A673 (cell line): ENCODE measurements around the gene SUPT20HL2.

Experiments used
- CTCF ChIP-seq: fragments of 300-800, 200-600 bp; sonication (generic); conservative IDR thresholded peaks from 2 replicates; pipeline ENCODE4 v1.5.1; 2017; ENCODE audit warnings: low read depth, mild to moderate bottlenecking, antibody characterized with exemption, low read length, moderate library complexity, mixed read lengths
- EZH2 ChIP-seq: fragments of 200-600 bp; sonication (generic); IDR thresholded peaks from 2 replicates; pipeline ENCODE4 v1.6.1; 2017; ENCODE audit warnings: borderline replicate concordance, low read depth, mild to moderate bottlenecking, mixed read lengths, antibody characterized with exemption, low read length; ENCODE audit not compliant: poor library complexity, severe bottlenecking

- TF ChIP-seq CTCF: no peak
- TF ChIP-seq EZH2: no peak
These were observed 21.5 kb downstream of the SUPT20HL2 start for GRCh38 chrX:24292353-24292752.
